ENCODE measurements around the gene RIT1.

DNA sequence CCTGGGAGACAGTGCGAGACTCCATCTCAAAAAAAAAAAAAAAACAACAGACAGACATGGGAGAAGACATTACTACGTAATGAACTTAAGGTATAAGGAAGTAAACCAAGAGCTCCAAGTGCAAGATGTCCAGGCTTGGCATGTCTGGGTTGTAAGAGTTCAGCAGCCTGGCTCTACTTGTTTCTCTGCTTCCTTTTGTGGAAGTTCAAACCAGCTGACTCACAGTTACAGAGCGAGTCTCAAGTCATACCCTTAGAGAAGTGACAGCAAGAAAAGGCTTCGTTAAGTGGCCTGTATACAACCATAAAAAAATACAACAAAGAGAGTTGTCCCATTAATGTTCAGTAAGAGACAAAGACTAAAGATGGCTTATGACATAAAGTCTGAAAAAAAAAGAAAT lies 1.3 kb downstream of the RIT1 start:
- TF ChIP-seq, protein P1, sequence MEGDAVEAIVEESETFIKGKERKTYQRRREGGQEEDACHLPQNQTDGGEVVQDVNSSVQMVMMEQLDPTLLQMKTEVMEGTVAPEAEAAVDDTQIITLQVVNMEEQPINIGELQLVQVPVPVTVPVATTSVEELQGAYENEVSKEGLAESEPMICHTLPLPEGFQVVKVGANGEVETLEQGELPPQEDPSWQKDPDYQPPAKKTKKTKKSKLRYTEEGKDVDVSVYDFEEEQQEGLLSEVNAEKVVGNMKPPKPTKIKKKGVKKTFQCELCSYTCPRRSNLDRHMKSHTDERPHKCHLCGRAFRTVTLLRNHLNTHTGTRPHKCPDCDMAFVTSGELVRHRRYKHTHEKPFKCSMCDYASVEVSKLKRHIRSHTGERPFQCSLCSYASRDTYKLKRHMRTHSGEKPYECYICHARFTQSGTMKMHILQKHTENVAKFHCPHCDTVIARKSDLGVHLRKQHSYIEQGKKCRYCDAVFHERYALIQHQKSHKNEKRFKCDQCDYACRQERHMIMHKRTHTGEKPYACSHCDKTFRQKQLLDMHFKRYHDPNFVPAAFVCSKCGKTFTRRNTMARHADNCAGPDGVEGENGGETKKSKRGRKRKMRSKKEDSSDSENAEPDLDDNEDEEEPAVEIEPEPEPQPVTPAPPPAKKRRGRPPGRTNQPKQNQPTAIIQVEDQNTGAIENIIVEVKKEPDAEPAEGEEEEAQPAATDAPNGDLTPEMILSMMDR (IDR thresholded peaks at IDR 0.05; ENCODE audit: low read length) = no peak
- no peak for TF ChIP-seq EZH2 (IDR thresholded peaks at IDR 0.05; ENCODE audit: borderline replicate concordance, low read length)

Data from OCI-LY1 (cell line).